ENCODE results near the gene SERAC1.
"Not testable (repeated sequence)": the region's sequence is repeated elsewhere in the genome, so short reads cannot be mapped to it uniquely, and the experiment has no call there.

The SERAC1 gene

GRCh38 chr6:158174024-158174423 lies 6.0 kb upstream of the SERAC1 start:
- no peak for DNase-seq (ENCODE audit: low spot score)
- no peak overlapping the region for H3K27ac ChIP-seq
- ChIA-PET POLR2A (ENCODE audit: low non-redundant PET) (no interaction called here), CTCF (no interaction called here)
- no peak for TF ChIP-seq CTCF (conservative IDR thresholded peaks at IDR 0.05; ENCODE audit: low read depth)

DNA sequence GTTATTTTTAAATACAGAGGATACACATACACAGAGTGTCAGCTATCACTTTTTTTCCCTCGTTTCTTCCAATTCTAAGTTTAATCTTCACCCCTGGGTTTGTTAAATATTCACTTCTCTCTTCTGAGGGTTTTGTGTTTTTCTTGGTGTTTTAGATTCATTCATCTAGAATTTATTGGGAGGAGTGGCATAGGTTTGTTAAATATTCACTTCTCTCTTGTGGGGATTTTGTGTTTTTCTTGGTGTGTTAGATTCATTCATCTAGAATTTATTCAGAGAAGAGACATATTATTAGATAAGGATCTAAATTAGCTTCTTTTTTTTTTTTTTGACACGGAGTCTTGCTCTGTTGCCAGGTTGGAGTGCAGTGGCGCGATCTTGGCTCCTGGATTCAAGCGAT lies 3.9 kb upstream of the SERAC1 start:
- no peak for TF ChIP-seq CTCF (conservative IDR thresholded peaks at IDR 0.05; ENCODE audit: low read depth)
- CTCF ChIA-PET: interaction anchor here (0.6 kb wide), 1 partner anchor 907 kb away, joined by 4 read pairs; no protein-coding TSS in a partner anchor
- POLR2A ChIA-PET (ENCODE audit: low non-redundant PET): no interaction called here
- no peak for DNase-seq (ENCODE audit: low spot score)
- no peak overlapping the region for H3K27ac ChIP-seq

DNA sequence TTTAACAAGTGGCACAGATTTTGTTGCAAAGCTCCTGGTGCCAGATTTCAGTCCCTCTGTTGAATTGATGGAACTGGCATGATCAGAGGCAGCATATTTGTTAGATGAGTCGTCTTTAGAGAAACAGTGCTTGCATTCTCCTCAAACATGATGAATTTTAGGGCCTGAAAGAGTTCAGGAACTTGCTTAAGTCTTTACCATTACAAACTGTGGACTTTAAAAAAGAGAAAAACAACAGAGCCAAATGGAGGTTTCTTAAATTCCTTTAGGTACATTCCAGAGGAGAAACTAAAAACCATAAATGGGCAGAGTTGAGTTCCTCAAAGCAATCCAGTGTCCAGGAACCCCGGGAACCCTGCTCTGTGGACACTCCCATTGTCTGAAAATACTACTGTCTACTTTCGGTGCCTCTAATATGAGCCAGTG lies 2.6 kb upstream of the SERAC1 start:
- ChIA-PET POLR2A (ENCODE audit: low non-redundant PET) (interaction anchor here (0.5 kb wide), 1 partner anchor 572 kb away, joined by 3 read pairs; no protein-coding TSS in a partner anchor), CTCF (interaction anchor here (0.6 kb wide), 1 partner anchor 13 kb away, joined by 3 read pairs; no protein-coding TSS in a partner anchor)
- H3K27ac ChIP-seq: no peak overlapping the region
- DNase-seq (ENCODE audit: low spot score): no peak
- no peak for TF ChIP-seq CTCF (conservative IDR thresholded peaks at IDR 0.05; ENCODE audit: low read depth)

DNA sequence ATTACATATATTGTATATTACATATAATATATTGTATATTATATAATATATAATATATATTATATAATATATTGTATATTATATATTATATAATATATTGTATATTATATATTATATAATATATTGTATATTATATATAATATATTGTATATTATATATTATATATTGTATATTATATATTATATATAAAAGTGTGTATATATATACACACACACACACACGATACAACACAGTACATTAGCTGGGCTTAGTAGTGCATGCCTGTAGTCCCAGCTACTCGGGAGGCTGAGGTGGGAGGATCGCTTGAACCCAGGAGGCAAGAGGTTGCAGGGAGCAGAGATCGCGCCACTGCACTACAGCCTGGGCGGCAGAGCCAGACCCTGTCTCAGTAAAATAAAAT lies 1.6 kb upstream of the SERAC1 start:
- DNase-seq (ENCODE audit: low spot score); POLR2A ChIA-PET (ENCODE audit: low non-redundant PET); CTCF ChIA-PET; H3K27ac ChIP-seq: not testable (repeated sequence)

GRCh38 chr6:158165919-158166416 lies 2.1 kb downstream of the SERAC1 start:
- no peak for TF ChIP-seq CTCF (conservative IDR thresholded peaks at IDR 0.05; ENCODE audit: low read depth)
- ChIA-PET CTCF (no interaction called here), POLR2A (ENCODE audit: low non-redundant PET) (no interaction called here)
- no peak overlapping the region for H3K27ac ChIP-seq
- no peak for DNase-seq (ENCODE audit: low spot score)

- H3K27ac ChIP-seq: no peak overlapping the region
- no peak for TF ChIP-seq CTCF (conservative IDR thresholded peaks at IDR 0.05; ENCODE audit: low read depth)
- ChIA-PET CTCF (interaction anchor here (0.7 to 0.8 kb wide), 2 partner anchors 12 to 351 kb away, joined by 3 to 4 read pairs; no protein-coding TSS in a partner anchor), POLR2A (ENCODE audit: low non-redundant PET) (no interaction called here)
- DNase-seq (ENCODE audit: low spot score): no peak
Measured at GRCh38 chr6:158164579-158165170, 3.4 kb downstream of the SERAC1 start.

DNA sequence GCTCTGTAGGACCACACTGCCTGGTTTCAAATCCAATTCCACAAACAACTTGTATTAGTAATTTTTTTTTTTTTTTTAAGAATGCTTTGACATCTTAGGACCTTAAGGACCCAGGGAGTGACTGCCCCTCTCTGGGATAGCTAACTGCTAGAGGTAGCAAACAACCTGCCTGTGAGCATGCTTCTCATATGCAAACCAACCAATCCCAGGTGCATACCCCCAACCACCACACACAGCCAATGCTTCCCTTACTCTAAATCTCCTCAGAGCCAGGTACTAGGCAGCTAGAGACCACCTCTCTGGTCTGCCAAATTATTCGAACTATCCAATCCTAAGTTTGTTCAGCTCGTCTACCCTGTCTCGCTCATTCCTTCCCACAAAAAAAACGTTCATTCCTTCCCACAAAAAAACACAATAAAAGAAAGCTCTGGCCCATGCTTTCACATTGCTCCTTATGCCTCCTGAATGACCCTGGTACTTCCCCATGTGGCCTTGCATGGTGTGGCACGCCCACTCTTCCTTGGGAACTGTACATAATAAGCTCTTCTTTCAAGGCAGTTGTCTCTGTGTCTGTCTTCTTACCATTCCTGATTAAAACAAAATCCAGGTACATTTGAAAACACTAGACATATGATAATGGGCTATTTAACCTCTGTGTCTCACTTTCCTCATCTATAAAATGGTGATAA lies 6.4 kb downstream of the SERAC1 start:
- ChIA-PET POLR2A (ENCODE audit: low non-redundant PET) (no interaction called here), CTCF (interaction anchor here (0.6 to 1.1 kb wide), 3 partner anchors 16 to 89 kb away, joined by 3 read pairs; no protein-coding TSS in a partner anchor)
- TF ChIP-seq CTCF (conservative IDR thresholded peaks at IDR 0.05; ENCODE audit: low read depth): no peak
- no peak overlapping the region for H3K27ac ChIP-seq
- no peak for DNase-seq (ENCODE audit: low spot score)
